ENCODE results near the gene OLFM3.

The OLFM3 gene

DNA sequence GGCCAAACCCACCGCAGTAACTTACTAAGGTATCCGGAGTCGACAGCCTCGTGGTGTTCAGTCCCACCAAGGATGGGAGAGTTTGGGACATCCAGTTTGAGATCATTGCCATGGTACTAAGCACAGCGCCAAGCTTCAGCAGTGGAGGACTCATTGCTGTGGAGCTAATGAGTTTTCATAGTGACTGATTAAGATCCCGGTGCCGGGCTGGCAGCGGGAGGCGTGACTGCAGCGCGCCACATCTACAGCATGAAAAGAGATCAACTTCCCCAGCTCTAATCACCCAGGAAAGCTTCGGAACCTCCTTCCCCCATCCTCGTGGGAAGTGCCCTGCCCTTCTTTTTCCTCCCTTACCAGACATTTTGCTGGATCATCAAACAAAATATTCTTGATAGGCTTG lies 149.9 kb downstream of the OLFM3 start:
- no peak for DNase-seq (ENCODE audit: low spot score)

DNA sequence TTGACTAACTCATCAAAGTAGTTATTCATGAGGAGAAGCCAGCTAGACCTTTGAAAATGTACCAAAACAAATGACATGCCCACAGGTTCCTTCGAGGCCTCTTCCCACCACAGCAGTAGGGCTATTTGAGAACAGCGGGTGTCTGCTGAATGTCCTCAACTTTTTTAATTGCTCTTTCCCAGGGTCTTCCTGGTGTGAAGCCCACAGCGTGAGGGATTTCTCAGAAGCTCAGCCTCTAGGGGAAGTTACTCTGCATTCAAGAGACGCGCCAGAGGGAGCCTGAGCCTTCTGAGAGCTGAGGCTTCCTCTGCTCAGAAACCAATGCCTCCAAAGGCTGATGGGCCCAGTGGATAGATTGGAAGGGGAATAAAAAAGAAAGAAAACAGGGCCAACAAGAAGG lies 153.6 kb downstream of the OLFM3 start:
- no peak for DNase-seq (ENCODE audit: low spot score)

DNA sequence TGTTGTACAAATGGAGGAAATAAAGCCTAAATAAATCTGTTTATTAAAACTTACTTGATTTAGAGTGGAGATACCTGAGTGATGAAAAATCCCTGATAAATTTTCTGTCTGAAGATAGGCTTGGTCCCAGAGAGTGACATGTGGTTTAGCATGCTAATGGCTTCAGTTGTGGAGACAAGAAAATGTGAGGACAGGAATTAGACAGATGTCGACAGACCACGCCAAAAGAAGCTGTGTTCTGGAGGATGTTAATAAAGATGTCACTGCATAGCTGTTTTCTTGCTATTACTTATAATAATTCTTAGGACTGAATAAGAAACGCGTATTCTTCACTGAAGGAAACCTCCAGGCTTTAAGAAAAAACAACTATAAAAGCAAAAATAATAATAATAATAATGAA lies 154.9 kb downstream of the OLFM3 start:
- no peak for DNase-seq (ENCODE audit: low spot score)

DNA sequence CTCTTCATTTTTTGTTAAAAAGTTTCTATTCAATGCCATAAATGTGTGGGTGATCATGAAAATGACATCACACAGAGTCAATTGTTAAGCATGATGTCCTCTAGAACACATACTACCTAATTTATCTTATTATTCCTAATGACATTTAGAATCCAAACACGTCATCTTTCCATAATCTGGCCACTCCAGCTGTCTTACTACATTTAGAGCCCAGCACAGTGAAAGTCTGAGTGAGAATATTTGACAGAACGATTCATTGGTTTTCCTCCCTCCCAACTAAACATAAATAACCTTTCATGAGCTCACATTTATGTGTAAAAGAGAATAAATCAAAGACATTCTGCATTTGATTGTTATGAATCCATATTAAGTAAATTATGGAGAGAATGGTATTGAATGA lies 160.7 kb downstream of the OLFM3 start:
- DNase-seq (ENCODE audit: low spot score), result no peak

DNA sequence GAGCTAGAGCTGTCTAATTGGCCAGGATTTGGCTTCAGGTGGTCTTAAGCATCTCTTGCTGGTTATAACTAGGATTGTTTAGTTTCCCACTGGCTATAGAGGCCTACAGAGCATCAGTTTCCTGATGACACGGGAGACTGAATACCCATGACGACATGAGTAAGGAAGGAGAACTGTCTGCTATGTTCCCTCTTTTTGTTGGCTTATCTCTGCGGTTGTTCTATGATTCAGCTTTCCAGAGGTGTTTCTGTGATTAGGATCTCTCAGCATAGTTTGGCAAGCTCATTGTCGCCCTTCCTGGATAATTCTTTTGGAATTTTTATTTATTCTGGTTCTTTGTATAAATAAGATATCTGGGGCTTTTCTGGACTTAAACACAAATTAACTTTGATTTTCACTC lies 163.4 kb downstream of the OLFM3 start:
- DNase-seq (ENCODE audit: low spot score), result no peak

DNA sequence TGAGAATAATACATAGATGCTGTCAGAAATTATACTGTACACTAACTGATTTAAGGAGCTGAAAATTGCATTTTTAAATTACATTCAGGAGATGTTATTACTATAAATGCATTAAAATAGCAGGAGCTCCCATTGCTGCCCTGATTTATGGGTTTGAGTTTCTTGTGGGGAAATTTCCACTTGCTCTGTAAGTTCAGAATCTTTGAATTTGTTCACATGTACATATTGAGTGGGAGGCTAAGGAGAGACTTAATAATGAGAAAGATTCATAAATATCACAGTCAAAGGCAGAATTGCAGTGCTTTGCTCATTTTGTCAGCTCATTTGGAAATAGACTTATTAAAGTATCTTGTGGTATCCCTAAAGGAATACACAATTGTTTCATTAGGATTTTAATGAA lies 170.3 kb downstream of the OLFM3 start:
- no peak for DNase-seq (ENCODE audit: low spot score)

DNA sequence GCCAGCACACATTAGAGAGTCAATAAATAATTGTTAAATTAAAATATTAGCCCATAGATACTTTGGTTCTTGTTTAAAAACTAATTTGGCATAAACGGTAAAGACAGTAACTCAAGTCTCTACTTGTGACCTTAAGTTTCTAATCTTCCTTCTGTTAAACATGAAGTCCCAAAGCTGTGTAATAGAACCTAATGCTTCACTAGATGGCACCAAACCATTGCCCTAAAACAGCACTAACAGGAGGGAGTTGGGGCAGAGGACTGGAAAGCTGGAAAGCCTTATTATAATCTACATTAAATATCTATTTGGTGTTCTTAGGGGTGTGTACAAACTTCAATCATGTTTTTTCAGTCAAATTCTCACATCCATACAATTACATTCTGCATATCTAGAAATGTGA lies 176.7 kb downstream of the OLFM3 start:
- no peak for DNase-seq (ENCODE audit: low spot score)

DNA sequence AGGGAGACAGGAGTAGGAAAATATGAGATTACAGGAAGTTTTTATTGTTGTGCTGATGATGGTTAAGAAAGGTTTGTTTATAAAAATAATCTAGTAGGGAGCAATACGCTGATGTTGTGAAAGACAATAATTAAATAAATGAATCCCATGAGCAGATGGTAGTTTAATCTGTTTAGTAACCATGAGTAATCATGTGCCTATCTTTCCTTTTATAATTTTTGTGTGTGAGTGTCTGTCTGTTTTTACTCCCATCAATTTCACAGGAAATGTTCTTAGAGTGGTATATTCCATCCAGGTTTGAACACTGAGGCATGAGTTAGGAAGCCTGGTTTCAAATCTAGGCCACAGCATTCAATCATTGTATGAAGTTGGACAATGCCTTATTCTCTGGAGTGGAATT lies 180.5 kb downstream of the OLFM3 start:
- no peak for DNase-seq (ENCODE audit: low spot score)

DNA sequence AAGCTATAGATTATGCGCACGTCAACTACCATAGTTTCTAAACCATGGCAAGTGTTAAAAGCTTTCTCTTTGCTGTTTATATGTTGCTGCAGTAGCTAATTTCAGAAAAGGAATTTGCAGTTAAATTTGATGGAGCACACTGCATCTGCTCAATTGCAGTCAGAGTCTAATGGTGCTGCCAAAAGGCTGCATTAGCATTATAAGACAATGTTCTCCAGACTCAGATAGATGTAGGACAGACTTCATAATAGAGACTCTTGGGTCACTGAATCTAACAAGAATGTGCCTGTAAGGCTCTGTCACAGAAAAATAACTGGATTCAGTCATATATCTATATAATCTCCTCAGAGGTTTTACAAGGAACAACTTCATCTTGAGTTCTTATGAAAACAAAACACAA lies 198.3 kb downstream of the OLFM3 start:
- no peak for DNase-seq (ENCODE audit: low spot score)

DNA sequence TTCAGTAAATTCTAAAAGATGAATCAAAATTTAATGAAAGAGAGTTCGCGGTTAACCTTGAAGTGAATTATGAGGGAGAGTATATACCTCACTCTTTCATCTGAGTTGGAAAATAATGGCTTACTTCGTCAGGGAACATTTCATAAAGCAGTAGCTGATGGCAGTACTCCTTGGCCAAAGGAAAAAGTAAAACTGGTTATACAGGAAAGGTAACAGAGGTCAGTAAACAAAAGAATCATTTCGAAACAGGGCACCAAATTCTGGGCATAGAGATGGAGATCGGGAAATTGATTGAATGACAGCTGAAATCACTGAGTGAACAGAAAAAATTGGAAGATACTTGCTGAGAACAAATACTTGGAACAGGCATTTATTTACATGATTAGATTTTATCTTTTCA lies 199.0 kb downstream of the OLFM3 start:
- DNase-seq (ENCODE audit: low spot score), result no peak

DNA sequence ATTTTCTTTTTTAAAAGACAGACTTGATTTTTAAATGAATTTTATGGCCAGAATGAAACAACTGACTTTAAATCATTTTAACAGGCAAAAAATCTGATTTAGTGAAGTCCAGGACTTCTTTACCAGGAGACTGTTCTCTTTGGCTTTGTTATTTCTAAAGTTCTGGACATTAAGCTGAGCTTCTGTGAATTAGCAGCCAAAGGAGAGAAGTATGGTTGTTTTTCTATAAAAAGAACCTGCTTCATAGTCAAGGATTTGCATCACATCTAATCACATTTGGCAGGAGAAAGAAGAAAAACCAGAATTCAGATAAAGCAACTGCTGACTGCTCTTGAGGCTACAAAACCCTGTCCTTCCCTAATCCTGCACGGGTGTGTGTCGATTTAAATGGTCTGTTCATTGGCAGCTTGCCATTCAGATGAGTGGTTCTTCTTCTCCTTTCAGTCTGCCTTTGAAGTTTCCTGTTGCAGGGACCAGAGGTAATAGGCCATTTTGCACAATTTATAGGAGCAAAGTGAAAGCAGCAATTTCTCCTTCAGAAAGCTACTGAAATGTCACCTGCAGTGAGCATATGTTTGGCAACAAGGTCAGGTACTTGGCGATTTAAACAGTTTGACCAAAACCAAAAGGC lies 215.4 kb downstream of the OLFM3 start:
- DNase-seq (ENCODE audit: low spot score), result no peak

DNA sequence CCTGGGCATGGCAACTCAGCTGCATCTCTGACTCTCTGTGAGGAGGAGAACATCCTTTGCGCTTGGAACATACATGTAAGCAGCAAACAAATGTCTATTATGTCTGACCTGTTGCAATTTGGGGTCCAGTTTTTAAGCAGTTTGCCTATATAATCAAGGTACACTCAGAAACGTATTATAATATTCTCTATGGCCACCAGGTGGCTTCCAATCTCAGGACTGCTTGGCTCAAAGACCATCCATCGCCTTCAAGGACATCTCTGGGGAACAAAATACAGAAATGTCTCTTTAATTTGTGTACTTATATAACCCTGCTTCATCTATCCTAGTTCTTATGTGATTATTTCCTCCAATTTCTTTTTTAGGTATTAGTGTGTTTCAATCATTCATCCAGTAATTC lies 227.2 kb downstream of the OLFM3 start:
- DNase-seq (ENCODE audit: low spot score), result no peak

DNA sequence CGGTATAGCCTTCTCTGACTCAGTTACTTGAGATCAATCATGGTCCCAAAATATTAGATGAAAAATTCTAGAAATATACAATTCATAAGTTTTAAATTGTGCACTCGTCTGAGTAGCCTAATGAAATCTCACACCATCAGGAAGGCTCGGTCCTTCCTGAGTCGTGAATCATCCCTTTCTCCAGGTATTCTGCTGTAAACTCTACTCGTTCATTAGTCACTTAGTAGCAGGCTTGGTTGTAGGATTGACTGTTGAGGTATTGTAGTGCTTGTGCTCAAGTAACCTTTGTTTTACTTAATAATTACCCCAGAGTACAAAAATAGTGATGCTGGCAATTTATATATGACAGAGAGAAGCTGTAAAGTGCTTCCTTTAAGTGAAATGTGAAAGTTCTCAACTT lies 238.7 kb downstream of the OLFM3 start:
- no peak for DNase-seq (ENCODE audit: low spot score)

DNA sequence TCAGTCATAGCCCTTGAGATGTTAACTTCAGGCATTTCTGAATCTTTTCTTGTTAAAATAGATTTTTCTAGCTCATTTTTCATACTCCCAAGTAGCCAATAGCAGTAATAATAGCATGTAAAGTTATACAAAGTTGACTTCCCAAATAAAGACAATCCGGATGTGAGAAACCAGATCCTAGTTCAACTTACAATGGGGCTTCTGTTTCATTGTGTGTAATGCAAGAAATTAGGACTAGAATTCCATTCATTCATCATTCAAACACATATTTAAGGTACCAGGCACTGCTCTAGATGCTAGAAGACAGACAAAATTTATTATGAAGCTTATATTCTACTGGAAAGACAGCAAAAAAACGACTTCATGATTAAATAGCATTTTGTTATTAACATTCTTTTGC lies 240.3 kb downstream of the OLFM3 start:
- no peak for DNase-seq (ENCODE audit: low spot score)

Data from CD4-positive, alpha-beta T cell treated with Interleukin-6 at 100 ng/mL for 8 hours (primary cell).